HG03196 (cell line): ENCODE measurements around the gene CCDC117.

Experiments
- ATAC-seq: cut with Tn5 transposase; IDR thresholded peaks from one replicate; pipeline ENCODE4 v1.9.1; 2021; ENCODE audit not compliant: unreplicated experiment

The CCDC117 gene

GRCh38 chr22:28826921-28827320, 54.4 kb downstream of the CCDC117 start:
- ATAC-seq: no peak

DNA sequence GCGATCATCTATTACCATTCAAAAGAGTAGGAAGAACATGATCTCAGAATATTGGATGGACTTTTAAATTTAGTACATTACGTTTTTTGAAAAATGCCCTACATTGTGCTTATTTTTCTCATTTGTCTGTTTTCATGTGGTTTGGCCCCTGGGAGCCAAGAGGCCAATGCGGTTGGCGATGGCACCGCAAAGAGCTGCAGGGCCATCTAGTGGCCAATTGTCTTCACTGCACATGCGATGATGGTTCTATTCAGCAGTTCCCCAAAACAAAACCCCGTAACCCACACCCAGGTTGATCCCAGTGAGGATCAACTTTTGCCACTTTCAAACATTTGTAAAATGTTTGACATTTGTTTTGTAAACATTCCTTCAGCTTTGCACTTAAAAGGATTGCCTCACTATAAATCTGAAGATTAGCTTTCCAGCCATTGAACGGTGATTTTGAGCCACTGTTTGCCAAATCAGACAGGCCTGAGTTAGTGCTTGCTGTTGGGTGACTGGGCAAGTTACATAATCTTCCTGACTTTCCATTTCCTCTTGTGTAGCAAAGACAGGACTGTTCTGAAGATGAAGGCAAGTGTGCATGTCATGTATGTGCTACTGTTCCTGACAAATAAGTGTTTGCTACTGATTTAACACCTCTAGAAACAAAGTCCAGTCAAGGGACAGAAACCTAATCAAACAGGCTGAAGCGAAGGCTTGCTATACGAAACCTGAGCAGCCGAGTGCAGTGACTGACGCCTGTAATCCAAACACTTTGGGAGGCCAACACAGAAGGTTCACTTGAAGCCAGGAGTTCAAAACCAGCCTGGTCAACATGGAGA, 57.1 kb downstream of the CCDC117 start:
- ATAC-seq: no peak

DNA sequence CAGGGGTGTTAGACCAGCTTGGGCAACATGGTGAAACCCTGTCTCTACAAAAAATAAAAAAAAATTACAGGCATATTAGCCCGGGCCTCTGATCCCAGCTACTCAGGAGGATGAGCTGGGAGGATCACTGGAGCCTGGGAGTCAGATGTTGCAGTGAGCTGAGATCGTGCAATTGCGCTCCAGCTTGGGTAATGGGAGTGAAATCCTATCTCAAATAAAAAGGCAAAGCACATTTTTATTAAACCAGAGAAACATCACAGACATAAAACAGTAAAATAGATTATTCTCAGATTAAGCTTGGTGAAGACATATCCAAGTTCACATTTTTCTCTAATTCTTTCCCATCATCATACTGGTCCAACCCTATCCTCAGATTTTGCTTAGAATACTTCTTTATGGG, 57.9 kb downstream of the CCDC117 start:
- no peak for ATAC-seq

GRCh38 chr22:28831140-28832072, 58.9 kb downstream of the CCDC117 start:
- no peak for ATAC-seq

DNA sequence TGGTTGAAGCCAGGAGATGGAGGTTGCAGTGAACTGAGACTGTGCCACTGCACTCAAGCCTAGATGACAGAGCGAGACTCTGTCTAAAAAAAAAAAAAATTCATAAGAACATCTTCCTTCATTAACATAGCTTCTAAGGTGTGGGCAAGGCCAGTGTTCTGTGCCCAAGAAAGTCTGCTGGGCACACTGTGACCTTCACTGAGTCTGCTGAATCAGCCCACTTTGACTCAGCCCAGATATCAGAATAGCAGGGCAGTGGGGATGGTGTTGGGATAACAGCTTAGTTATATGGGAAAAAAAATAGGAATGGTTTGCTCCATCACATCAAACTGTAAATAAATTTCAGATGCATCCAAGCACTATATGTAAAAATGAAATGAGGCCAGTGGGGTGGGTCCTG, 60.2 kb downstream of the CCDC117 start:
- no peak for ATAC-seq

DNA sequence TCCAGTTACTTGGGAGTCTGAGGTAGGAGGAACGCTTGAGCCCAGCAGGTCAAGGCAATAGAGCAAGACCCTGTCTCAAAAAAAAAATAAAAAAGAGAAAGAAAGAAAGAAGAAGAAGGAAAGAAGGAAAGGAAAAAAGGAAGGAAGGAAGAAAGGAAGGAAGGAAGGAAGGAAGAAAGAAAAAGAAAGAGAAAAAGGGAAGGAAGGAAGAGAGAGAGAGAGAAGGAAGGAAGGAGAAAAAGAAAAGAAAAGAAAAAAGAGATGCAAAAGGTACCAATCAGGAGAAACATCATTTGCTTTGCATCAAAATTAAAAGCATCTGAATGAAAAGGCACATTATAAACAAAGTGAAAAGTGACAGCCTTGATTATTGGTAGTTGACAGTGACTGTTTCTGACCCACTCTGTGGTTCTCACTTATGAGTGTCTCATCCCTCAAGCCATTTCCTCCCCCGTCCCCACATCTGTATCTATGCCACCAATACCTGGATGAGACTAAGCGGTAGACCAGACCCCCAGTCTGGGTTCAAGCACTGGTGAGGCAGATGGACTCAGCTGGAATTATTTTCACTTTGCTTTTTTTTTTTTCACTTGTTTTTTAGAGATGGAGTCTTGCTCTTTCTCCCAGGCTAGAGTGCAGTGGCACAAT, 60.9 kb downstream of the CCDC117 start:
- ATAC-seq: no peak

GRCh38 chr22:28835630-28836189, 63.2 kb downstream of the CCDC117 start:
- no peak for ATAC-seq

DNA sequence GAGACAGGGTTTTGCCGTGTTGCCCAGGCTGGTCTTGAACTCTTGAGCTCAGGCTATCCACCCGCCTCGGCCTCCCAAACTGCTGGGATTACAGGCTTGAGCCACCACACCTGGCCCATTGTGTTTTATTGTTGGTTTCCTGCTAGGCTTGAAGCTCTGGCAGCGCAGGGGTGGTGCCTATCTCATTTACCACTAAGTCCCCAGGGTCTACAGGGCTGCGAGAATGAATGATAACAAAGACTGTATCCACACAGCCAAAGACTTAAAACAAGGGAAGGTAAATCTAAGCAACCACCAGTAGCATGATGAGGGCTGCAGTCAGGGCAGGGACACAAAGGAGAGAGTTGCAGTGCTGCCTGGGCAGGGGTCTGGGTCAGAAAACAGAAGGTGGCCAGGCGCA, 65.1 kb downstream of the CCDC117 start:
- no peak for ATAC-seq
